DND-41 (cell line): ENCODE data around the gene TMF1.

Experiments
- CTCF ChIP-seq: IDR thresholded peaks from 2 replicates; pipeline ENCODE4 v1.5.1; 2012; ENCODE audit warnings: borderline replicate concordance, low read length, moderate library complexity, mild to moderate bottlenecking; ENCODE audit not compliant: poor library complexity, severe bottlenecking; ENCODE audit errors: extremely low read depth
- EZH2 ChIP-seq: IDR thresholded peaks from 3 replicates; pipeline ENCODE4 v1.6.1; 2012; ENCODE audit warnings: borderline replicate concordance, low read depth, mild to moderate bottlenecking, moderate library complexity, low read length, inconsistent platforms; ENCODE audit not compliant: severe bottlenecking

GRCh38 chr3:69016102-69016501, 36.0 kb downstream of the TMF1 start:
- TF ChIP-seq CTCF: no peak
- no peak for TF ChIP-seq EZH2
